PFSK-1 (cell line): ENCODE data around the gene SLIT3.

Source experiments
- FOXP2 ChIP-seq: optimal IDR thresholded peaks from 2 replicates; pipeline ENCODE3; 2011; ENCODE audit warnings: borderline replicate concordance, control low read depth, inconsistent platforms; ENCODE audit not compliant: insufficient read depth; ENCODE audit errors: extremely low read length, extremely low read depth
- POLR2AphosphoS5 ChIP-seq: IDR thresholded peaks from 2 replicates; pipeline ENCODE4 v1.6.1; 2012; ENCODE audit warnings: low read depth, mild to moderate bottlenecking, control low read depth, low read length, moderate library complexity
- REST ChIP-seq, 2 experiments: IDR thresholded peaks; 2 replicates each; pipeline versions ENCODE4 v1.6.1 to v1.8.0; 2011 to 2012; ENCODE audit warnings: low read depth in 2 of 2, low read length in 2 of 2, control low read depth in 1 of 2, inconsistent platforms in 1 of 2, mild to moderate bottlenecking in 1 of 2, moderate library complexity in 1 of 2; ENCODE audit not compliant: insufficient read depth in 1 of 2
- SIN3A ChIP-seq: IDR thresholded peaks from 2 replicates; pipeline ENCODE4 v1.6.1; 2012; ENCODE audit warnings: mild to moderate bottlenecking, low read length, moderate library complexity, borderline replicate concordance; ENCODE audit not compliant: insufficient read depth
- TAF1 ChIP-seq: IDR thresholded peaks from 2 replicates; pipeline ENCODE4 v1.6.1; 2012; ENCODE audit warnings: low read length, control low read depth, borderline replicate concordance; ENCODE audit not compliant: insufficient read depth

- TF ChIP-seq POLR2AphosphoS5 (no peak), TAF1 (no peak), FOXP2 (no peak), REST (IDR thresholded peaks at IDR 0.05; ENCODE audit: insufficient read depth in 1 of 2, low read depth in 2 of 2, low read length in 2 of 2) (no peak), SIN3A (no peak)
These were observed 119.1 kb downstream of the SLIT3 start for GRCh38 chr5:169181814-169182213.
